ENCODE measurements around the gene ALMS1.

DNA sequence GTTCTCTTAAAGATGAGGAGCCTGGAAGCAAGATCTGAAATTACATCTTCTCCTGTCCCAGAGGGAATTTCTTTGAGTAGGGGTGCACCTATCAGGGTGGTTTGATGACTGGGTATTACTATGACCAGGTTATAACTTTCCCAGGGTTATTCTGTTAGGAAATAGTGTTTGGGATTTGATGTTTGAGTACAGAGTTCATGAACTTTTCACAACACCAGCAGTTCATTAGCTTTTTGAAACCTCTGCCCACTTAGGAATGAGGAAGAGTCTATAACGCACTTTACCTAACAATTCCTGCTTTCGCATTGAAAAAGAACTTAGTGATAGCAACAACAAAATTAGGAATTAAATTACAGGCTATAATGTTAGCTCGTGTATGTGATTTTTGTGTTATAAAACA lies 58.6 kb downstream of the ALMS1 start:
- TF ChIP-seq EP300 (IDR thresholded peaks at IDR 0.05): no peak
- TF ChIP-seq, protein P1, sequence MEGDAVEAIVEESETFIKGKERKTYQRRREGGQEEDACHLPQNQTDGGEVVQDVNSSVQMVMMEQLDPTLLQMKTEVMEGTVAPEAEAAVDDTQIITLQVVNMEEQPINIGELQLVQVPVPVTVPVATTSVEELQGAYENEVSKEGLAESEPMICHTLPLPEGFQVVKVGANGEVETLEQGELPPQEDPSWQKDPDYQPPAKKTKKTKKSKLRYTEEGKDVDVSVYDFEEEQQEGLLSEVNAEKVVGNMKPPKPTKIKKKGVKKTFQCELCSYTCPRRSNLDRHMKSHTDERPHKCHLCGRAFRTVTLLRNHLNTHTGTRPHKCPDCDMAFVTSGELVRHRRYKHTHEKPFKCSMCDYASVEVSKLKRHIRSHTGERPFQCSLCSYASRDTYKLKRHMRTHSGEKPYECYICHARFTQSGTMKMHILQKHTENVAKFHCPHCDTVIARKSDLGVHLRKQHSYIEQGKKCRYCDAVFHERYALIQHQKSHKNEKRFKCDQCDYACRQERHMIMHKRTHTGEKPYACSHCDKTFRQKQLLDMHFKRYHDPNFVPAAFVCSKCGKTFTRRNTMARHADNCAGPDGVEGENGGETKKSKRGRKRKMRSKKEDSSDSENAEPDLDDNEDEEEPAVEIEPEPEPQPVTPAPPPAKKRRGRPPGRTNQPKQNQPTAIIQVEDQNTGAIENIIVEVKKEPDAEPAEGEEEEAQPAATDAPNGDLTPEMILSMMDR (IDR thresholded peaks at IDR 0.05): no peak
